Neuronal stem cell (in vitro differentiated cells): ENCODE results near the gene SLC9A9.

Source experiments
- DNase-seq: peaks from one replicate; pipeline ENCODE4 v3.0.0-alpha.2; 2013; ENCODE audit warnings: low spot score
- H2AFZ ChIP-seq: one replicate; pipeline ENCODE4 v1.6.1; 2013; ENCODE audit warnings: mild to moderate bottlenecking, low read length, inconsistent platforms
- H2AK5ac ChIP-seq: 2 replicates; pipeline ENCODE4 v1.6.1; 2013; ENCODE audit warnings: low read depth, mild to moderate bottlenecking, inconsistent platforms, low read length, moderate library complexity, mixed read lengths
- H2BK120ac ChIP-seq: 2 replicates; pipeline ENCODE4 v1.6.1; 2013; ENCODE audit warnings: low read depth, mild to moderate bottlenecking, inconsistent platforms, low read length, moderate library complexity, mixed read lengths
- H2BK12ac ChIP-seq: one replicate; pipeline ENCODE4 v1.6.1; 2013; ENCODE audit warnings: low read length, inconsistent platforms
- H2BK15ac ChIP-seq: 2 replicates; pipeline ENCODE4 v1.6.1; 2013; ENCODE audit warnings: mild to moderate bottlenecking, low read length, inconsistent platforms, mixed read lengths
- H2BK5ac ChIP-seq: one replicate; pipeline ENCODE4 v1.6.1; 2013; ENCODE audit warnings: inconsistent platforms, mild to moderate bottlenecking, low read length, moderate library complexity
- H3K14ac ChIP-seq: one replicate; pipeline ENCODE4 v1.6.1; 2013; ENCODE audit warnings: low read length, inconsistent platforms
- H3K18ac ChIP-seq: 2 replicates; pipeline ENCODE4 v1.6.1; 2013; ENCODE audit warnings: low read length, inconsistent platforms
- H3K23ac ChIP-seq: 2 replicates; pipeline ENCODE4 v1.6.1; 2013; ENCODE audit warnings: low read depth, mild to moderate bottlenecking, mixed read lengths, low read length, inconsistent platforms; ENCODE audit not compliant: poor library complexity
- H3K27ac ChIP-seq: replicated peaks from 3 replicates; pipeline ENCODE4 v1.5.1; 2013; ENCODE audit warnings: low read length, inconsistent platforms
- H3K27me3 ChIP-seq, 3 experiments: 2 replicates each; pipeline ENCODE4 v1.6.1; 2013; ENCODE audit warnings: low read length in 3 of 3, mild to moderate bottlenecking in 2 of 3, inconsistent platforms in 1 of 3, low read depth in 1 of 3, mixed read lengths in 1 of 3, moderate library complexity in 1 of 3; ENCODE audit not compliant: control insufficient read depth in 3 of 3, insufficient read depth in 3 of 3
- H3K36me3 ChIP-seq, 2 donors: replicated peaks in 1 of 2; 2 replicates each; pipeline ENCODE4 v1.6.1; 2013; ENCODE audit warnings: low read length in 2 of 2; ENCODE audit not compliant: control insufficient read depth in 2 of 2, insufficient read depth in 2 of 2
- H3K4ac ChIP-seq: 2 replicates; pipeline ENCODE4 v1.6.1; 2013; ENCODE audit warnings: inconsistent platforms, mild to moderate bottlenecking, low read length, moderate library complexity
- H3K4me1 ChIP-seq, 2 donors: 1 replicate in 1 of 2; 2 replicates in 1 of 2; pipeline ENCODE4 v1.6.1; 2013; ENCODE audit warnings: low read length in 2 of 2, low read depth in 1 of 2; ENCODE audit not compliant: control insufficient read depth in 2 of 2, insufficient read depth in 1 of 2
- H3K4me2 ChIP-seq: one replicate; pipeline ENCODE4 v1.6.1; 2013; ENCODE audit warnings: mild to moderate bottlenecking, low read length, inconsistent platforms; ENCODE audit not compliant: insufficient read depth, poor library complexity, severe bottlenecking
- H3K4me3 ChIP-seq, 2 donors: 2 replicates each; pipeline ENCODE4 v1.5.1; 2013; ENCODE audit warnings: low read length in 2 of 2, mild to moderate bottlenecking in 2 of 2, inconsistent platforms in 1 of 2, moderate library complexity in 1 of 2
- H3K79me1 ChIP-seq: one replicate; pipeline ENCODE4 v1.6.1; 2013; ENCODE audit warnings: low read depth, mild to moderate bottlenecking, inconsistent platforms, low read length, moderate library complexity
- H3K9ac ChIP-seq: one replicate; pipeline ENCODE4 v1.6.1; 2013; ENCODE audit warnings: mild to moderate bottlenecking, low read depth, low read length, inconsistent platforms; ENCODE audit not compliant: poor library complexity
- H3K9me3 ChIP-seq, 2 donors: replicated peaks in 1 of 2; 2 replicates each; pipeline versions ENCODE3 to v1.6.1; 2013; ENCODE audit warnings: low read length in 2 of 2, mild to moderate bottlenecking in 2 of 2, inconsistent platforms in 1 of 2, low read depth in 1 of 2, mixed read lengths in 1 of 2, moderate library complexity in 1 of 2; ENCODE audit not compliant: control insufficient read depth in 2 of 2, insufficient read depth in 1 of 2
- H4K8ac ChIP-seq: one replicate; pipeline ENCODE4 v1.6.1; 2013; ENCODE audit warnings: low read depth, mild to moderate bottlenecking, inconsistent platforms, low read length, moderate library complexity
- H4K91ac ChIP-seq: one replicate; pipeline ENCODE4 v1.6.1; 2013; ENCODE audit warnings: low read length, low read depth, mild to moderate bottlenecking, inconsistent platforms; ENCODE audit not compliant: poor library complexity
- WGBS, 2 donors: extraction: QIAGEN DNeasy Blood & Tissue Kit; methylation state at CpG; one replicate each; pipeline ENCODE4 v1.1.7; 2013; ENCODE audit warnings: missing lambda C conversion rate in 2 of 2, mixed read lengths in 1 of 2; ENCODE audit not compliant: insufficient read length in 2 of 2, insufficient replicate concordance in 1 of 2; ENCODE audit errors: extremely low coverage in 2 of 2; 5-methylcytosine and 5-hydroxymethylcytosine counted together

Gene SLC9A9

GRCh38 chr3:143603774-143604173, 244.5 kb downstream of the SLC9A9 start:
- Histone ChIP-seq H3K36me3 (no peaks in the 10 kb centered on the region), H3K4me2 (no peak overlapping the region)

DNA sequence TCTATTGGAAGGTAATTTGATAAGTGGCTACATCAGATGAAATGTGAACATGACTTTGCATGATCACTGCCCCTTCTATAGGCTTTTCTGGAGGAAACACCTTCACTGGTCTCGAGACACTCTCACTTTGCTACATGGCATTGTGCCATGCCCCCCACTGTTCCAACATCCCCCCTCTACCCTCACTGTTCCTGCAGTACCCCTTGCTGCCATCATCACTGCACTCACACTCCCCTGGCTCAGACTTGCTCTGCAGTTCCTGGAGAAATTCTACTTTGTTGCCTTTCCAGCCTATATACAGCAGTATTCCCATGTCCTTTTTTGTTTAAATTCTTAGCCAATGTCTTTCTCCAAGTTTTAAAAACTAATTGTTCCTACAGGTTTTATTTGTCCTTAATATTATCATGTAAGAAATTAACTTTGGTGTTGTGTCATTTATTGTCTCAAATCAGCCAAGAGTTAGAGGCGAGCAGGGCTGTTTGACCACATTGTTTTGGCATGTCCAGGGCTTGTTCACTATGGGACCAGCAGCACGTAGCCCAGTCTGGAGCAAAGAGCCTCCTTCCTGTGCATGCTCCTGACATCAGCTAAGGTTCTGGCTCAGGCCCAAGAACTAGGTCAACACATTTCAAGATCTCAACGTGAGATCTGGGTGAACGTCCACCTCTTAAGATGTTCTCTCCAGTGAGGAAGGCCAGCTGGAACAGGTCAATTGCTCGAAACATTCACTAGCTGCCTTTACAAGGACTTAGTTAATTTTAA, 246.4 kb downstream of the SLC9A9 start:
- Histone ChIP-seq H3K4me2 (no peak overlapping the region), H3K4me3 (no peak overlapping the region), H3K14ac (no peak overlapping the region), H2AFZ (peak overlapping the region; percentile 60), H3K36me3 (no peaks in the 10 kb centered on the region), H3K23ac (no peak overlapping the region), H3K4ac (no peak overlapping the region), H2BK12ac (no peak overlapping the region), H2AK5ac (no peak overlapping the region), H3K27ac (no peak overlapping the region), H3K9ac (no peak overlapping the region), H4K91ac (no peak overlapping the region), H3K27me3 (no peaks in the 10 kb centered on the region), H3K9me3 (no peaks in the 10 kb centered on the region), H3K4me1 (peaks cover 12 to 13% of the 10 kb centered on the region in 2 donors), H2BK15ac (no peak overlapping the region), H2BK120ac (no peak overlapping the region), H3K18ac (no peak overlapping the region), H3K79me1 (no peaks in the 10 kb centered on the region), H2BK5ac (no peak overlapping the region), H4K8ac (no peak overlapping the region)
- no peak for DNase-seq
- WGBS, 2 donors, result no CpG with 5 or more reads among the region's 6 CpGs

More at GRCh38 chr3:143603774-143604173, 244.5 kb downstream of the SLC9A9 start:
- Histone ChIP-seq H2BK5ac (no peak overlapping the region), H3K9ac (no peak overlapping the region), H3K4me3 (no peak overlapping the region), H4K8ac (no peak overlapping the region), H2BK15ac (no peak overlapping the region), H2BK12ac (no peak overlapping the region), H3K18ac (no peak overlapping the region), H2AFZ (no peak overlapping the region), H4K91ac (no peak overlapping the region), H2AK5ac (no peak overlapping the region), H3K27ac (no peak overlapping the region), H3K79me1 (no peaks in the 10 kb centered on the region), H3K4ac (no peak overlapping the region), H3K14ac (no peak overlapping the region), H3K9me3 (no peaks in the 10 kb centered on the region), H3K4me1 (peaks cover 4 to 7% of the 10 kb centered on the region in 2 donors), H3K27me3 (no peaks in the 10 kb centered on the region), H3K23ac (no peak overlapping the region), H2BK120ac (no peak overlapping the region)
- DNase-seq, result no peak
- no CpG with 5 or more reads among the region's 5 CpGs for WGBS, 2 donors

DNA sequence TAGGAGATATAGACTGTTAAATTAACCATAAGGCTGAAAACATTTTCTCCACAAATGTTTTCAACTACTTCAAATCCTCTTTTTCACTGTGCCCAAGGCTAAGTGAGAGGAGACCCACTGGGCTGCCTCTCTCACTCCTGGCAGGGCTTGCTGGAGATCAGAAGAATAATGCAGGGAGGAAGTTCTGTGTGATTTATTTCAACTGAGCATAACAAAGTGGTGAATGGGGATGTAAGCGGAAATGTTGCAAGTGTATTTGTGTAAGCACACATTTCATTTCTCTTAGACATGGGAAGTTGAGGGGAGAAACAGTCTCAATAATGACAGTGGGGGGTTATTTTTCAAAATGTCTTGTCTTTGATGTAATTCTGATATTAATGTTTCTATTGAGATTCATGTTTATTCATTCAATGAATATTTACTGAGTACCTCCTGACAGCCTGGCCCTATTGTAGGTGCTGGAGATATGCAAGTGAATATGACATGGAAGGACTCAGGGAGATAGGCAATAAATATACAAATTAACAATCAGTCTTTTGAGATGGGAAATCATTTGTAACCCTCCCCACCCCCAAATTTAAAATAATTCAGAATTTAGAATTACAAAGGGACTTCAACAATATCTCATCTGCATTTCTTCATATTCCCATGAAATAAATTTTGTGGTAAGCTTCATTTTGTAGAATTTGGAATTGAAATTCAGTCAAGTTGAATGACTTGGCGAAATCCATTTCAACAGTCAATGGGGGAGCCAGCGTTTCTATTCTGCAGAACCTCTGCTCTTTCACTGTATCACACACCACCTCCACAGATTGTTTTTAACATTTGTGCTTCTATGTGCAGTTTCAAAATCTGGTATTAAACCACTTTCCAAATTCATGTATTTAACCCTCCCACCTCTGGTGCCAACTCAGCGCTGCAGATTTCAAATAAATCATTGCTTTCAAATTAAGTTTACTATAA, 247.2 kb downstream of the SLC9A9 start:
- H3K14ac ChIP-seq, result no peak overlapping the region
- H3K9ac ChIP-seq, result no peak overlapping the region
- no peaks in the 10 kb centered on the region for H3K27me3 ChIP-seq
- H2AK5ac ChIP-seq, result no peak overlapping the region
- no peak overlapping the region for H4K8ac ChIP-seq
- no peaks in the 10 kb centered on the region for H3K36me3 ChIP-seq
- no peak overlapping the region for H2BK12ac ChIP-seq
- DNase-seq, result no peak
- WGBS, 2 donors, result no CpG with 5 or more reads among the region's 4 CpGs
- H3K4ac ChIP-seq, result no peak overlapping the region
- H3K4me3 ChIP-seq, result no peak overlapping the region
- no peak overlapping the region for H3K18ac ChIP-seq
- no peak overlapping the region for H3K23ac ChIP-seq
- H3K27ac ChIP-seq, result no peak overlapping the region
- H3K4me1 ChIP-seq, result peaks cover 12 to 13% of the 10 kb centered on the region in 2 donors
- no peak overlapping the region for H2BK120ac ChIP-seq
- H2BK5ac ChIP-seq, result no peak overlapping the region
- no peaks in the 10 kb centered on the region for H3K9me3 ChIP-seq
- no peak overlapping the region for H4K91ac ChIP-seq
- H2AFZ ChIP-seq, result no peak overlapping the region
- H2BK15ac ChIP-seq, result no peak overlapping the region
- no peak overlapping the region for H3K4me2 ChIP-seq
- no peaks in the 10 kb centered on the region for H3K79me1 ChIP-seq
